Bronchial epithelial cell (primary cell): ENCODE measurements around the gene RTF2. TPM values are rescaled to one million over a fixed set of nuclear protein-coding genes. Genes with fewer than 3 reads are reported as not detected.
"Not testable (repeated sequence)": the region's sequence is repeated elsewhere in the genome, so short reads cannot be mapped to it uniquely, and the experiment has no call there.

ENCODE experiments used
- DNase-seq: peaks from one replicate; pipeline ENCODE4 v3.0.0-alpha.2; 2010; ENCODE audit warnings: low read depth
- FAIRE-seq: peaks from 2 replicates; lab custom pipeline; 2011; peaks lifted over from hg19 to GRCh38; lab: Jason Lieb, UNC
- H3K27me3 ChIP-seq: 2 replicates; pipeline ENCODE4 v1.5.1; 2011; ENCODE audit warnings: low read length; ENCODE audit not compliant: control insufficient read depth, insufficient read depth
- H3K36me3 ChIP-seq: 2 replicates; pipeline ENCODE4 v1.5.1; 2011; ENCODE audit warnings: low read length; ENCODE audit not compliant: control insufficient read depth, insufficient read depth
- H3K4me3 ChIP-seq: 2 replicates; pipeline ENCODE4 v1.5.1; 2011; ENCODE audit warnings: mild to moderate bottlenecking, low read depth, low read length, control low read depth
- CTCF ChIP-seq: IDR thresholded peaks from 2 replicates; pipeline ENCODE4 v1.5.1; 2011; ENCODE audit warnings: mild to moderate bottlenecking, moderate library complexity, low read length, control low read depth, inconsistent platforms; ENCODE audit not compliant: insufficient read depth, severe bottlenecking
- total RNA-seq: library from RNA; depleted of rRNA; stranded (reverse); fragments of >200 nt; gene quantifications from 2 replicates; pipeline ENCODE4 v1.2.1, GENCODE V29; 2014

RTF2 gene
- total RNA-seq, 1 donor from 2014 or later, result 60.0 TPM

GRCh38 chr20:56517211-56517610, 48.8 kb downstream of the RTF2 start:
- no peak for DNase-seq
- H3K27me3 ChIP-seq, result no peaks in the 10 kb centered on the region
- H3K4me3 ChIP-seq, result no peak overlapping the region
- no peak for FAIRE-seq
- H3K36me3 ChIP-seq, result peaks cover 13% of the 10 kb centered on the region
- TF ChIP-seq CTCF, result no peak

DNA sequence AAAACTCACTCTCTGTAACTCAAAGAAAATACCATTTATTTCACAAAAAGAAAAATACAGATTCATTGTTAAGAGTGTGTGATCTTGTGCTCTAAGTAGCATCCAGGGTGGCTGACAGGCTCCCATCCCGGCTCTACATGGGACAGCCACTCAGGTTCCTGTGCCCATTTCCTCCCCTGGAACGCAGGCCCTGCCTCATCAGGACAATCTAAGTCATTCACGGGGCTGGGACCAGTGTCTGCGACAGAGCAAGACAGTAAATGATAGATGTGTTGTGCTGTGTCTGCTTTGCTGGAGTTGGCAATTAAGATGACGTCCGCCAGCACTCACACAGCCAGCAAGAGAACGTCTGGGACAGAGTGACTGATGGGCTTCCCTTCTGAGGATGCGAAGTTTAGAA, 49.2 kb downstream of the RTF2 start:
- H3K27me3 ChIP-seq, result no peaks in the 10 kb centered on the region
- no peak overlapping the region for H3K4me3 ChIP-seq
- peaks cover 13% of the 10 kb centered on the region for H3K36me3 ChIP-seq
- DNase-seq, result no peak
- TF ChIP-seq CTCF, result no peak
- FAIRE-seq, result no peak

DNA sequence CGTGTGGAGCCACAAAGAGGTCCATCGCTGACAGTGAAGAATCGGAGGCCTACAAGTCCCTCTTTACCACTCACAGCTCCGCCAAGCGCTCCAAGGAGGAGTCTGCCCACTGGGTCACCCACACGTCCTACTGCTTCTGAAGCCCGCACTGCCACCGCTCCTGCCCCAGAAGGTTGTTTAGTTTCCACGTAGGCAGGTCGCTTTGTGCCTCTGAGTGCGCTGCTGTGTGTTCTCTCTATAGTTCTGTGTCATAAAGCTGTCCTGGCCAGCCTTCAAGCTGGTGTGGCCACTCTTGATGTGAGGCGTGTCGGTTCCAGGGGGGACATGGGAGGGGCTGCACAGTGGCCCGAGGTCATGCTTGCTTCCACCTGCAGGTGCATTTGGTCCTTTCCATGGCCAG, 49.7 kb downstream of the RTF2 start:
- DNase-seq (no peak), FAIRE-seq (no peak)
- TF ChIP-seq CTCF, result no peak
- Histone ChIP-seq H3K27me3 (no peaks in the 10 kb centered on the region), H3K4me3 (no peak overlapping the region), H3K36me3 (peaks cover 13% of the 10 kb centered on the region)

- DNase-seq, result no peak
- FAIRE-seq, result no peak
- Histone ChIP-seq H3K4me3 (no peak overlapping the region), H3K36me3 (peaks cover 11% of the 10 kb centered on the region), H3K27me3 (no peaks in the 10 kb centered on the region)
- TF ChIP-seq CTCF, result no peak
These were observed 50.4 kb downstream of the RTF2 start for GRCh38 chr20:56518721-56519398.

GRCh38 chr20:56519551-56519950, 51.1 kb downstream of the RTF2 start:
- Histone ChIP-seq H3K36me3 (peaks cover 11% of the 10 kb centered on the region), H3K4me3 (no peak overlapping the region), H3K27me3 (no peaks in the 10 kb centered on the region)
- FAIRE-seq (no peak), DNase-seq (no peak)
- TF ChIP-seq CTCF, result no peak

DNA sequence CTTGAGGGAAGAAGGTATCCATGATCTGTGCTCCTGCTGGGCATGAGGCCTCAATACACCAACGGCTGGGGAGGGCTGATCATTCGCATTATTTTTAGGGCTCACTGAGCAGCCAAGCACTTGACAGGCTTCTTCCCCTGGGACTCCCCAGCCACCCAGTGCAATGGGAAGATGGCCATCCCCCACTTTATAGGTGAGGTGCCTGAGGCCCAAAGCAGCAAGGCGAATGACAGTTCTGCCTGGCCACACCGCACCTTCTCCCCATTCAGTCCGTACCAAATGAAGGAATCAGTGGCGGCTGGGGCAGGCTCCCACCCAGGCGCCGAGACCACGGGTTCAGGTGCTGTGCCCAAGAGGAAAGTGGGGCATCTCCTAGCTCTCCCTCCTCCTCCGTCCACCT, 51.8 kb downstream of the RTF2 start:
- DNase-seq (no peak), FAIRE-seq (no peak)
- TF ChIP-seq CTCF, result no peak
- H3K36me3 ChIP-seq, result peaks cover 11% of the 10 kb centered on the region
- H3K27me3 ChIP-seq, result no peaks in the 10 kb centered on the region
- H3K4me3 ChIP-seq, result no peak overlapping the region

DNA sequence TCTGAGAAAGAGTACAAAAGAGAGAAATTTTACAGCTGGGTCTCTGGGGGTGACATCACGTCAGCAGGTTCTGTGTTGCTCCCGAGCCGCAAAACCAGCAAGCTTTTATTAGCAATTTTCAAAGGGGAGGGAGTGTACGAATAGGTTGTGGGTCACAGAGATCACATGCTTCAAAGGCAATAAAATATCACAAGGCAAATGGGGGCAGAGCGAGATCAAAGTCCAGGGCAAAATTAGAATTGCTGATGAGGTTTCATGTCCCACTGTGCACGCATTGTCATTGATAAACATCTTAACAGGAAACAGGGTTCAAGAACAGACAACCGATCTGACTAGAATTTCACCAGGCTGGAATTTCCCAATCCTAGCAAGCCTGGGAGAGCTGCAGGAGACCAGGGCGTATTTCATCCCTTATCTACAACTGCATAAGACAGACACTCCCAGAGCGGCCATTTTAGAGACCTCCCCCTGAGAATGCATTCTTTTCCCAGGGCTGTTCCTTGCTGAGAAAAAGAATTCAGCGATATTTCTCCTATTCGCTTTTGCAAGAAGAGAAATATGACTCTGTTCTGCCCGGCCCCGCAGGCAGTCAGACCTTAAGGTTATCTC, 52.4 kb downstream of the RTF2 start:
- FAIRE-seq, DNase-seq, H3K27me3 ChIP-seq, H3K4me3 ChIP-seq: not testable (repeated sequence)
- H3K36me3 ChIP-seq, result peaks cover 11% of the 10 kb centered on the region
